Measurements from ENCODE around the gene ANXA2.

GRCh38 chr15:60424006-60424405 lies 26.2 kb upstream of the ANXA2 start:
- no peak for TF ChIP-seq EZH2phosphoT487 (IDR thresholded peaks at IDR 0.05; ENCODE audit: insufficient read depth, low read depth)
- TF ChIP-seq EZH2 (IDR thresholded peaks at IDR 0.05; ENCODE audit: insufficient read depth, poor library complexity, severe bottlenecking), result no peak

Data from GM23248 (cell line).